ENCODE results near the gene PPP1CA. TPM values are rescaled to one million over a fixed set of nuclear protein-coding genes. Genes with fewer than 3 reads are reported as not detected.

Gene PPP1CA
- polyA plus RNA-seq, 3 donors: 209 to 551 (median 461) TPM

GRCh38 chr11:67364783-67365722, 36.6 kb downstream of the PPP1CA start:
- H3K79me2 ChIP-seq (ENCODE audit: insufficient read depth, low read length): peaks cover 19% of the 10 kb centered on the region
- no peak for DNase-seq
- H2AFZ ChIP-seq (ENCODE audit: insufficient read depth, low read depth, low read length, poor library complexity, severe bottlenecking): no peak overlapping the region

GRCh38 chr11:67364169-67364568, 37.5 kb downstream of the PPP1CA start:
- no peaks in the 10 kb centered on the region for H3K27me3 ChIP-seq (ENCODE audit: control insufficient read depth in 2 of 2, insufficient read depth in 2 of 2, low read length in 2 of 2)
- no peak for DNase-seq
- H3K27ac ChIP-seq (ENCODE audit: low read depth in 1 of 2, low read length in 2 of 2): no peak overlapping the region
- peaks cover 43% of the 10 kb centered on the region for H3K4me1 Mint-ChIP-seq
- peaks cover 0 to 2% (median 0%) of the 10 kb centered on the region in 7 donors for H3K9me3 Mint-ChIP-seq
- H3K27ac Mint-ChIP-seq: no peak overlapping the region
- WGBS (ENCODE audit: insufficient coverage): 22% methylated on average over 3 of the region's 3 CpGs
- no peaks in the 10 kb centered on the region for H3K9me3 ChIP-seq (replicated peaks in 1 of 2; ENCODE audit: control insufficient read depth in 1 of 2, insufficient read depth in 1 of 2, low read length in 2 of 2)
- H3K27me3 Mint-ChIP-seq (ENCODE audit: low read depth in 3 of 3): peaks cover 8 to 26% (median 17%) of the 10 kb centered on the region in 3 donors
- no peak overlapping the region for H2AFZ ChIP-seq (ENCODE audit: insufficient read depth, low read depth, low read length, poor library complexity, severe bottlenecking)
- no peak overlapping the region for H3K9ac ChIP-seq (ENCODE audit: insufficient read depth, low read length, poor library complexity, severe bottlenecking)
- no peak overlapping the region for H3K4me3 ChIP-seq (replicated peaks in 1 of 3; ENCODE audit: low read depth in 2 of 3, low read length in 3 of 3)
- peaks cover 11% of the 10 kb centered on the region for H3K79me2 ChIP-seq (ENCODE audit: insufficient read depth, low read length)
- TF ChIP-seq CTCF (IDR thresholded peaks at IDR 0.05): no peak
- peaks cover 11 to 24% of the 10 kb centered on the region in 2 donors for H3K4me1 ChIP-seq (ENCODE audit: control insufficient read depth in 1 of 2, insufficient read depth in 2 of 2, low read length in 2 of 2)
- peaks cover 39 to 44% of the 10 kb centered on the region in 2 donors for H3K36me3 Mint-ChIP-seq
- H4K20me1 ChIP-seq (ENCODE audit: insufficient read depth, low read length): peaks cover 1% of the 10 kb centered on the region
- peaks cover 3 to 17% of the 10 kb centered on the region in 2 donors for H3K36me3 ChIP-seq (replicated peaks in 1 of 2; ENCODE audit: control insufficient read depth in 1 of 2, insufficient read depth in 2 of 2, low read length in 2 of 2)
- H3K4me3 Mint-ChIP-seq: no peak overlapping the region
- no peak overlapping the region for H3K4me2 ChIP-seq (replicated peaks; ENCODE audit: extremely low read depth, low read length, poor library complexity, severe bottlenecking)
- intact Hi-C loops (cut with micrococcal nuclease): no loop called here

More at GRCh38 chr11:67364783-67365722, 36.6 kb downstream of the PPP1CA start:
- no peak for TF ChIP-seq CTCF (IDR thresholded peaks at IDR 0.05)
- H3K27me3 ChIP-seq (ENCODE audit: control insufficient read depth in 2 of 2, insufficient read depth in 2 of 2, low read length in 2 of 2): no peaks in the 10 kb centered on the region
- no peak overlapping the region for H3K27ac Mint-ChIP-seq
- H3K4me3 Mint-ChIP-seq: no peak overlapping the region
- peaks cover 17 to 33% of the 10 kb centered on the region in 2 donors for H3K4me1 ChIP-seq (ENCODE audit: control insufficient read depth in 1 of 2, insufficient read depth in 2 of 2, low read length in 2 of 2)
- H3K9me3 ChIP-seq (replicated peaks in 1 of 2; ENCODE audit: control insufficient read depth in 1 of 2, insufficient read depth in 1 of 2, low read length in 2 of 2): no peaks in the 10 kb centered on the region
- H4K20me1 ChIP-seq (ENCODE audit: insufficient read depth, low read length): peaks cover 4% of the 10 kb centered on the region
- H3K27me3 Mint-ChIP-seq (ENCODE audit: low read depth in 3 of 3): peaks cover 10 to 29% (median 18%) of the 10 kb centered on the region in 3 donors
- no peak overlapping the region for H3K4me2 ChIP-seq (replicated peaks; ENCODE audit: extremely low read depth, low read length, poor library complexity, severe bottlenecking)
- no peak overlapping the region for H3K9ac ChIP-seq (ENCODE audit: insufficient read depth, low read length, poor library complexity, severe bottlenecking)
- H3K36me3 ChIP-seq (replicated peaks in 1 of 2; ENCODE audit: control insufficient read depth in 1 of 2, insufficient read depth in 2 of 2, low read length in 2 of 2): peaks cover 3 to 17% of the 10 kb centered on the region in 2 donors
- H3K27ac ChIP-seq (ENCODE audit: low read depth in 1 of 2, low read length in 2 of 2): no peak overlapping the region
- 77% methylated on average over 21 of the region's 24 CpGs for WGBS (ENCODE audit: insufficient coverage)
- peaks cover 0 to 2% (median 0%) of the 10 kb centered on the region in 7 donors for H3K9me3 Mint-ChIP-seq
- H3K4me1 Mint-ChIP-seq: peaks cover 51% of the 10 kb centered on the region
- H3K4me3 ChIP-seq (replicated peaks in 1 of 3; ENCODE audit: low read depth in 2 of 3, low read length in 3 of 3): no peak overlapping the region
- peaks cover 45 to 52% of the 10 kb centered on the region in 2 donors for H3K36me3 Mint-ChIP-seq
- intact Hi-C loops (cut with micrococcal nuclease): no loop called here

Data from CD14-positive monocyte (primary cell).